ENCODE results near the gene TUB. TPM values are rescaled to one million over a fixed set of nuclear protein-coding genes. Genes with fewer than 3 reads are reported as not detected.

TUB gene
- total RNA-seq, 2 experiments from 2014 or later, result 0.05 to 0.16 TPM

GRCh38 chr11:8036002-8036802, 44.8 kb upstream of the TUB start:
- no peak for TF ChIP-seq CTCF (IDR thresholded peaks at IDR 0.05)
- ATAC-seq (no peak), DNase-seq (no peak)
- H3K4me3 Mint-ChIP-seq, result no peak overlapping the region
- no peak overlapping the region for H3K27ac Mint-ChIP-seq
- intact Hi-C loops (cut with micrococcal nuclease), result loop anchor here (2.0 to 5.0 kb wide), 2 partner anchors 35 to 56 kb away; no protein-coding TSS in a partner anchor
- H3K36me3 Mint-ChIP-seq (ENCODE audit: low read depth), result no peaks in the 10 kb centered on the region
- H3K27me3 Mint-ChIP-seq, result peaks cover 11% of the 10 kb centered on the region
- CTCF ChIA-PET, result interaction anchor here (2.4 to 7.7 kb wide), 2 partner anchors 55 to 63 kb away, joined by 11 to 120 read pairs; no protein-coding TSS in a partner anchor
- no peaks in the 10 kb centered on the region for H3K9me3 Mint-ChIP-seq
- H3K4me1 Mint-ChIP-seq (ENCODE audit: low read depth), result peaks cover 2% of the 10 kb centered on the region
- POLR2A ChIA-PET, result no interaction called here

- intact Hi-C loops (cut with micrococcal nuclease), result loop anchor here (2.0 to 5.0 kb wide), 2 partner anchors 34 to 55 kb away; no protein-coding TSS in a partner anchor
- ChIA-PET CTCF (interaction anchor here (1.2 to 7.7 kb wide), 3 partner anchors 30 to 62 kb away, joined by 3 to 120 read pairs (median 11); no protein-coding TSS in a partner anchor), POLR2A (no interaction called here)
- peaks cover 2% of the 10 kb centered on the region for H3K4me1 Mint-ChIP-seq (ENCODE audit: low read depth)
- no peaks in the 10 kb centered on the region for H3K36me3 Mint-ChIP-seq (ENCODE audit: low read depth)
- H3K27me3 Mint-ChIP-seq, result peaks cover 9% of the 10 kb centered on the region
- DNase-seq, result no peak
- no peaks in the 10 kb centered on the region for H3K9me3 Mint-ChIP-seq
- no peak for ATAC-seq
- TF ChIP-seq CTCF (IDR thresholded peaks at IDR 0.05), result no peak
- no peak overlapping the region for H3K4me3 Mint-ChIP-seq
- H3K27ac Mint-ChIP-seq, result no peak overlapping the region
Measured at GRCh38 chr11:8036986-8037385, 44.0 kb upstream of the TUB start.

- no peak overlapping the region for H3K27ac Mint-ChIP-seq
- intact Hi-C loops (cut with micrococcal nuclease), result loop anchor here (5.0 kb wide), 1 partner anchor 54 kb away; no protein-coding TSS in a partner anchor
- DNase-seq, result no peak
- CTCF ChIA-PET, result interaction anchor here (1.2 to 7.7 kb wide), 4 partner anchors 32 to 61 kb away, joined by 3 to 120 read pairs (median 8); no protein-coding TSS in a partner anchor
- no peak for TF ChIP-seq CTCF (IDR thresholded peaks at IDR 0.05)
- peaks cover 4% of the 10 kb centered on the region for H3K27me3 Mint-ChIP-seq
- H3K4me1 Mint-ChIP-seq (ENCODE audit: low read depth), result peaks cover 2% of the 10 kb centered on the region
- H3K36me3 Mint-ChIP-seq (ENCODE audit: low read depth), result no peaks in the 10 kb centered on the region
- H3K4me3 Mint-ChIP-seq, result no peak overlapping the region
- POLR2A ChIA-PET, result no interaction called here
- no peak for ATAC-seq
- H3K9me3 Mint-ChIP-seq, result no peaks in the 10 kb centered on the region
Measured at GRCh38 chr11:8038393-8038792, 42.6 kb upstream of the TUB start.

- Mint-ChIP-seq H3K4me1 (ENCODE audit: low read depth) (no peaks in the 10 kb centered on the region), H3K36me3 (ENCODE audit: low read depth) (no peaks in the 10 kb centered on the region), H3K27ac (no peak overlapping the region), H3K9me3 (no peaks in the 10 kb centered on the region), H3K27me3 (peaks cover 4% of the 10 kb centered on the region), H3K4me3 (no peak overlapping the region)
- no peak for DNase-seq
- ChIA-PET CTCF (interaction anchor here (1.4 kb wide), 1 partner anchor 61 kb away, joined by 6 read pairs; no protein-coding TSS in a partner anchor), POLR2A (no interaction called here)
- TF ChIP-seq CTCF (IDR thresholded peaks at IDR 0.05), result no peak
- no peak for ATAC-seq
- intact Hi-C loops (cut with micrococcal nuclease), result loop anchor here (5.0 kb wide), 1 partner anchor 53 kb away; no protein-coding TSS in a partner anchor
Measured at GRCh38 chr11:8038811-8039529, 42.0 kb upstream of the TUB start.

All from activated CD8-positive, alpha-beta T cell treated with anti-CD3 and anti-CD28 coated beads for 36 hours (primary cell).